ENCODE measurements around the gene MKI67. TPM values are rescaled to one million over a fixed set of nuclear protein-coding genes. Genes with fewer than 3 reads are reported as not detected.
"Not testable (repeated sequence)": the region's sequence is repeated elsewhere in the genome, so short reads cannot be mapped to it uniquely, and the experiment has no call there.

The MKI67 gene
- total RNA-seq, 1 donor from 2014 or later, result 1.2 TPM

DNA sequence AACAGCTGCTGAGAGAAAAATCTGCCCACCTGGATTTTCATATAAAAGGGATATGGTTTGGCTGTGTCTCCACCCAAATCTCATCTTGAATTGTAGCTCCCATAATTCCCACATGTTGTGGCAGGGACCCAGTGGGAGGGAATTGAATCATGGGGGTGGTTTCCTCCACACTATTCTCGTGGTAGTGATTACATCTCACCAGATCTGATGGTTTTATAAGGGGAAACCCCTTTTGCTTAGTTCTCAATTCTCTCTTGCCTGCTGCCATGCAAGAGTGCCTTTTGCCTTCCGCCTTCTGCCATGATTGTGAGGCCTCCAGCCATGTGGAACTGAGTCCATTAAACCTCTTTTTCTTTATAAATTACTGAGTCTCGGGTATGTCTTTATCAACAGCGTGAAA lies 20.8 kb upstream of the MKI67 start:
- Histone ChIP-seq H3K27ac (replicated peaks) (no peak overlapping the region), H3K36me3 (no peaks in the 10 kb centered on the region), H3K27me3 (ENCODE audit: low read depth) (peaks cover 56% of the 10 kb centered on the region), H3K4me1 (peaks cover 5% of the 10 kb centered on the region), H3K4me3 (no peak overlapping the region), H3K9me3 (replicated peaks) (no peaks in the 10 kb centered on the region)
- DNase-seq, result no peak
- intact Hi-C loops (cut with micrococcal nuclease), result no loop called here
- TF ChIP-seq, protein P1, sequence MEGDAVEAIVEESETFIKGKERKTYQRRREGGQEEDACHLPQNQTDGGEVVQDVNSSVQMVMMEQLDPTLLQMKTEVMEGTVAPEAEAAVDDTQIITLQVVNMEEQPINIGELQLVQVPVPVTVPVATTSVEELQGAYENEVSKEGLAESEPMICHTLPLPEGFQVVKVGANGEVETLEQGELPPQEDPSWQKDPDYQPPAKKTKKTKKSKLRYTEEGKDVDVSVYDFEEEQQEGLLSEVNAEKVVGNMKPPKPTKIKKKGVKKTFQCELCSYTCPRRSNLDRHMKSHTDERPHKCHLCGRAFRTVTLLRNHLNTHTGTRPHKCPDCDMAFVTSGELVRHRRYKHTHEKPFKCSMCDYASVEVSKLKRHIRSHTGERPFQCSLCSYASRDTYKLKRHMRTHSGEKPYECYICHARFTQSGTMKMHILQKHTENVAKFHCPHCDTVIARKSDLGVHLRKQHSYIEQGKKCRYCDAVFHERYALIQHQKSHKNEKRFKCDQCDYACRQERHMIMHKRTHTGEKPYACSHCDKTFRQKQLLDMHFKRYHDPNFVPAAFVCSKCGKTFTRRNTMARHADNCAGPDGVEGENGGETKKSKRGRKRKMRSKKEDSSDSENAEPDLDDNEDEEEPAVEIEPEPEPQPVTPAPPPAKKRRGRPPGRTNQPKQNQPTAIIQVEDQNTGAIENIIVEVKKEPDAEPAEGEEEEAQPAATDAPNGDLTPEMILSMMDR (IDR thresholded peaks at IDR 0.05; ENCODE audit: borderline replicate concordance), result no peak

DNA sequence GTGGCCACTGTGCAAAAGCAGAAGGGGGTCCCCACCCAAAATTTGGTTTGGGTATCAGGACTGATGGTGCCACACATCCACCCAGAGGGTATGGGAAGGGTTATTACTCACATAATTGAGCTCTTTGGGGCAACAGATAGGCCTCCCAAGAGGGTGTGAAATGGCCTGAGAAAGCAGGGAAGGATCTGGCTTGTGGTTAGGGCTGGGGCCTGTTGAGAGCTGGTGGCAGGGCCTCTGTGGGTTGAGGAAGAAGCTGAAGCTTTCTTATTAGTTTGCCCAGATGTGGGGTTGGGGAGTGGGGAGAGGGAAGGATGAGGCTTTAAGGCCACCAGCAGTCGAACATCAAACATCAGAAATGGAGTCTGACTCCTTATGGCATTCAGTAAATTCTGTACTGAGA lies 18.3 kb upstream of the MKI67 start:
- no peak for DNase-seq
- intact Hi-C loops (cut with micrococcal nuclease), result no loop called here
- no peaks in the 10 kb centered on the region for H3K4me1 ChIP-seq
- H3K27me3 ChIP-seq (ENCODE audit: low read depth), result peaks cover 33% of the 10 kb centered on the region
- H3K36me3 ChIP-seq, result no peaks in the 10 kb centered on the region
- H3K9me3 ChIP-seq (replicated peaks), result no peaks in the 10 kb centered on the region
- no peak overlapping the region for H3K4me3 ChIP-seq
- H3K27ac ChIP-seq (replicated peaks), result no peak overlapping the region
- TF ChIP-seq, protein P1 (IDR thresholded peaks at IDR 0.05; ENCODE audit: borderline replicate concordance), result no peak

DNA sequence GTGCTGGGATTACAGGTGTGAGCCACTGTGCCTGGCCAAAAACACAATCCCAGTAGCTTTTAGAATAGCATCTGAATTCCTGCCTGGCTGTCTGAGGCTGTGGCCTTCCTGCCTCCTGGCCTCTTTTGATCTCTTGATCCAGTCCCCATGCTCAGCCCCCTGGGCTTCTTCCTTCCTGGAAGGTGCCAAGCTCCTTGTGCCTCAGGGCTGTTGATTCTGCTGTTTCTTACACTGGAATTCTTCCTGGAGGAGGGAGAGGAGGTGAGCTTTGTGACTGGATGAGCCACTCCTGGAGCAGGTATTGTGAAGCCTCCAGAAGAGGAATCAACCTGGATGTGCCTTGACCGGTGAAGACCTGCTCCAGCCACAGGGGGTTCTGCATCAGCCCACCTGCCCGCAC lies 17.3 kb upstream of the MKI67 start:
- TF ChIP-seq, protein P1 (IDR thresholded peaks at IDR 0.05; ENCODE audit: borderline replicate concordance), result no peak
- H3K4me1 ChIP-seq, result no peaks in the 10 kb centered on the region
- intact Hi-C loops (cut with micrococcal nuclease), result no loop called here
- H3K27me3 ChIP-seq (ENCODE audit: low read depth), result peaks cover 33% of the 10 kb centered on the region
- no peaks in the 10 kb centered on the region for H3K36me3 ChIP-seq
- no peak overlapping the region for H3K27ac ChIP-seq (replicated peaks)
- no peak for DNase-seq
- no peak overlapping the region for H3K4me3 ChIP-seq
- no peaks in the 10 kb centered on the region for H3K9me3 ChIP-seq (replicated peaks)

DNA sequence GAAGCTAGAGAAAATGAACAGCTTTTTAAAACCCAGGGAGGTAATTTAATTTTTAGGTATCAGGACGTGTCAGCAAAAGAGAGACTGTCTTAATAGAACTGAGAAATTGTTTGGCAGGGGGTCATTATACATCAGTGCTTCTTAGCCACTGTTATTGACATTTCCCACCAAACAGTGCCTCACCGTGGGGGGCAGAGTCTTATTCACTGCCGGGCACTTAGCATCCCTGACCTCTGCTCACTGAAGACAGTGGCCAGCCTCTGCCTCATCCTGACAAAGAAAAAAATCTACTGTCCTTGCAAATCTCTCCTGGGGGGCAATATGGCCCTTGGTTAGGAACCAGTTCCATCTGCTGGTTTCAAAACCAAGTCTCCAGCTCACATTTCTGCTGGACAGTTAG lies 14.2 kb upstream of the MKI67 start:
- intact Hi-C loops (cut with micrococcal nuclease), result no loop called here
- TF ChIP-seq, protein P1 (IDR thresholded peaks at IDR 0.05; ENCODE audit: borderline replicate concordance), result no peak
- no peak for DNase-seq

DNA sequence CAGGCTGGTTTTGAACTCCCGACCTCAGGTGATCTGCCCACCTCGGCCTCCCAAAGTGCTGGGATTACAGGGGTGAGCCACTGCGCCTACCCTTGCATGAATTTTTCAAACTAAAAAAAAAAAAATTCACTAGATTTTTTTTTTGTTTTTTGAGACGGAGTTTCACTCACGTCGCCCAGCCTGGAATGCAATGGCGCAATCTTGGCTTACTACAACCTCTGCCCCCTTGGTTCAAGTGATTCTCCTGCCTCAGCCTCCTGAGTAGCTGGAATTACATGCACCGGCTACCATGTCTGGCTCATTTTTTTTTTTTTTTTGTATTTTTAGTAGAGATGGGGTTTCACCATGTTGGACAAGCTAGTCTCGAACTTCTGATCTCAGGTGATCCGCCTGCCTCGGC lies 12.2 kb upstream of the MKI67 start:
- H3K4me1 ChIP-seq, result not testable (repeated sequence)
- peaks cover 39% of the 10 kb centered on the region for H3K27me3 ChIP-seq (ENCODE audit: low read depth)

More for the DNA sequence above, 14.2 kb upstream of the MKI67 start:
- Histone ChIP-seq H3K27me3 (ENCODE audit: low read depth) (peaks cover 32% of the 10 kb centered on the region), H3K4me3 (no peak overlapping the region), H3K9me3 (replicated peaks) (no peaks in the 10 kb centered on the region), H3K36me3 (no peaks in the 10 kb centered on the region), H3K27ac (replicated peaks) (no peak overlapping the region), H3K4me1 (no peaks in the 10 kb centered on the region)

DNA sequence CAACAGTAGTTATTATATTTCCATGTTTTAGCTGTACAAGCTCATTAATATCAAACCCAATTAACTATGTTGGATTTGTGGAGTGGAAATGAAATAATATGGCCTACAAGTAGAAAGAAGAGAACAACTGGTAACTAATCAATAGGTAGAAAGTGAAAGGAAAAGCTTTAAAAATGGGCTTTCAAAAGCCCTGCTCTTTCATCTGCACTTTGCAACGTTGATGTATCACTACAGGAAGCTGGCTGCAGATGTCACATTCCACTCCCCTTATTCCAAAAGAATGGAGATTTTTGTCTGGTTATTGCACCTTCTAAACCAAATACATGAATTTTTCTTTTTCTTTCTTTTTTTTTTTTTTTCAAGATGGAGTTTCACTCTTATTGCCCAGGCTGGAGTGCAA lies 11.7 kb upstream of the MKI67 start:
- no peak for DNase-seq
- intact Hi-C loops (cut with micrococcal nuclease), result no loop called here
- TF ChIP-seq, protein P1 (IDR thresholded peaks at IDR 0.05; ENCODE audit: borderline replicate concordance), result no peak
- H3K4me1 ChIP-seq, result no peaks in the 10 kb centered on the region
- no peaks in the 10 kb centered on the region for H3K36me3 ChIP-seq
- peaks cover 38% of the 10 kb centered on the region for H3K27me3 ChIP-seq (ENCODE audit: low read depth)
- no peak overlapping the region for H3K4me3 ChIP-seq
- H3K27ac ChIP-seq (replicated peaks), result no peak overlapping the region
- no peaks in the 10 kb centered on the region for H3K9me3 ChIP-seq (replicated peaks)

More for the DNA sequence above, 12.2 kb upstream of the MKI67 start:
- H3K36me3 ChIP-seq; H3K4me3 ChIP-seq; H3K9me3 ChIP-seq (replicated peaks); intact Hi-C loops (cut with micrococcal nuclease); H3K27ac ChIP-seq (replicated peaks); DNase-seq: not testable (repeated sequence)

Measured in left ventricle myocardium inferior (tissue), 1 donor.